GM13977 (cell line): ENCODE data around the gene KRT26.

Experiments used
- DNase-seq: peaks from one replicate; pipeline ENCODE4 v3.0.0; 2012; ENCODE audit warnings: low spot score
- in situ Hi-C: fragments of 300-500 bp; cut with MboI; formaldehyde crosslinking; loops from one replicate; pipeline ENCODE4 v1.12.0; 2022; ENCODE audit warnings: low sequenced_read_pairs, low pct_unique_long_range_greater_than_20kb, mixed read lengths, inconsistent platforms; ENCODE audit not compliant: unreplicated experiment
- TF ChIP-seq, protein P1 (sequence below): IDR thresholded peaks from 2 replicates; pipeline ENCODE4 v1.5.1; 2012; ENCODE audit warnings: mild to moderate bottlenecking, control low read depth; ENCODE audit not compliant: insufficient read depth; ENCODE audit errors: extremely low read depth, missing control alignments

The KRT26 gene

DNA sequence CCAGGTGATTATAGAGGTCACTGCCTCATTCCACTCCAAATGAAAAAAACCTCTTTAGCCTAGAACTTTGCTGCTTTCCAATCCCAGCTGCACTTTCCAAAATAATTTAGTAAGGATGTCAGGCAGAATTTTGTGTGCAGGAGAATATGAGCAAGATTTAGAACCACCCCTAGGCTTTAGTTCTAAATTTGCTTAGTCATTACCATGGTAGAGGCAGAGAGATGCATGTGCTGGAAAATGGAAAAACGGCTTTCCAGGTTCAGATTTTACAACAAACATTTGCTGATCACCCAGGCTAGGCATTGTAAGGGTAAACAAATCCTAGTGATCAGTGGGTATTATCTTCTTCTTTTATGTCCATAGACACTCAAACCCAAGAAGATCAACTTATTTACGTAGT, 6.3 kb downstream of the KRT26 start:
- TF ChIP-seq, protein P1, sequence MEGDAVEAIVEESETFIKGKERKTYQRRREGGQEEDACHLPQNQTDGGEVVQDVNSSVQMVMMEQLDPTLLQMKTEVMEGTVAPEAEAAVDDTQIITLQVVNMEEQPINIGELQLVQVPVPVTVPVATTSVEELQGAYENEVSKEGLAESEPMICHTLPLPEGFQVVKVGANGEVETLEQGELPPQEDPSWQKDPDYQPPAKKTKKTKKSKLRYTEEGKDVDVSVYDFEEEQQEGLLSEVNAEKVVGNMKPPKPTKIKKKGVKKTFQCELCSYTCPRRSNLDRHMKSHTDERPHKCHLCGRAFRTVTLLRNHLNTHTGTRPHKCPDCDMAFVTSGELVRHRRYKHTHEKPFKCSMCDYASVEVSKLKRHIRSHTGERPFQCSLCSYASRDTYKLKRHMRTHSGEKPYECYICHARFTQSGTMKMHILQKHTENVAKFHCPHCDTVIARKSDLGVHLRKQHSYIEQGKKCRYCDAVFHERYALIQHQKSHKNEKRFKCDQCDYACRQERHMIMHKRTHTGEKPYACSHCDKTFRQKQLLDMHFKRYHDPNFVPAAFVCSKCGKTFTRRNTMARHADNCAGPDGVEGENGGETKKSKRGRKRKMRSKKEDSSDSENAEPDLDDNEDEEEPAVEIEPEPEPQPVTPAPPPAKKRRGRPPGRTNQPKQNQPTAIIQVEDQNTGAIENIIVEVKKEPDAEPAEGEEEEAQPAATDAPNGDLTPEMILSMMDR, result no peak
- DNase-seq, result no peak
- in situ Hi-C loops, result no loop called here

DNA sequence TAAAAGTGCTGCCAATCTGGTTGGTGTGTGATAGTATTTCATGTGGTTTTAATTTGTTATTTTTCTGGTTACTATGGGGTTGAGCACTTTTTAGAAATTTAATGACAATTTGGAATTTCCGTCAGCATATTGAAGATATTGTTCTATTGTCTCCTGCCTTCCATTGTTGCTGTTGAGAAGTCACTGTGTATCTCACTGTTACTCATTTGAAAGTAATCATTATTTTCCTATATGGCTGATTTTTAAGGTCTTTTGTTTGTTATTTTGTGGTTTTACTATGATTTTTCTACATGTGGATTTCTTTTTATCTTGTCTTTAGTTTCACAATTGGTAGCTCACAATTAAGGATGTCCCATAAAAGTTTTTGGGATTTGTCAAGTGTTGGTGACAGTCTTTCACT, 8.2 kb downstream of the KRT26 start:
- TF ChIP-seq, protein P1, result no peak
- DNase-seq, result no peak
- in situ Hi-C loops, result no loop called here

DNA sequence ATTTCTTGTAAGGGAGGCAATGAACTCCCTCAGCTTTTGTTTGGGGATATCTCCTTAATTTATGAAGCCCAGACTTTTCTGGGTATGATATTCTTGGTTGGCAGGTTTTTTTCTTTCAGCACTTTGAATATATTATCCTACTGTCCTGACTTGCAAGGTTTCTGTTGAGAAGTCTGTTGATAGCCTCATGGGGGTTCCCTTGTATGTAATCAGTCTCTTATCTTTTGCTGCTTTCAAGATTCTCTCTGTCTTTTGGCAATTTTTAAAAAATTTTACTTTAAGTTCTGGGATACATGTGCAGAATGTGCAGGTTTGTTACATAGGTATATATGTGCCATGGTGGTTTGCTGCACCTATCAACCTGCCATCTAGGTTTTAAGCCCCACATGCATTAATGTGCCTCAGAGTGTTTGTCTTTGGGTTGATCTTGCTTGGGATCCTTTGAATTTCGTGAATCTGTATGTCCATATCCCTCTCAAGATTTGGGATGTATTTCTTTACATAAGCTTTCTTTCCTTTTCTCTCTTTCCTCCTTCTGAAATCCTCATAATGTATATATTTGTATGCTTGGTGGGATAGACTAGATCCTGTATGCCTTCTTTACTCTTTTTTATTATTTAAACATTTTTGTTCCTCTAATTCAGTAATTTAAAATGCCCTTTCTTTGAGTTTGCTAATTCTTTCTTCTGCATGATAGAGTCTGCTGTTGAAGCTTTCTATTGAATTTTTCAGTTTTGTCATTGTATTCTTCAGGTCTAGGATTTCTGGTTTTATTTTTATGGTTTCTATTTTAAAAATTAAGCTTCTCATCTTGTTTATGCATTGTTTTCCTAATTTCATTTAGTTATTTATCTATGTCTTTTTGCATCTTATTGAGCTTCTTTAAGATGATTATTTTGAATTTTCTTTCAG, 11.6 kb downstream of the KRT26 start:
- TF ChIP-seq, protein P1, result no peak
- in situ Hi-C loops, result no loop called here
- no peak for DNase-seq

DNA sequence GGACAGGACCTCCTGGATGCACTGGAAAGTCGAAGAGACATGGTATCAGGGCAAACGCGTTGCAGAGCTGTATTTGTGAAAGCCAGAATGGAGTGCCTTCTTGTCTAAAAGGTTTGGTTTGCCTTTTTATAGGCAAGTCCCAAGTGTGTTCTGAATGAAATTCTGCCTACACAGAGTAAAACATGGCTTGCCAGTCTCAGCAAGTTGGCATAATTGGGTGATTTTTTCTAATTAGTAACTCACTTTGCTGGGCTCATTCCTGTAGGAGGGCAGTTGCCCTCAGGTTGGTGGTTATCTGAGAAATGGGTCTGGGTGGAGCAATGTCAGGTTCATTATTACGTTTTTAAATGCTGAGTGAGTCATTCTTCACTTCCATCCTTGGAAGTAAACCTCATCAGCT, 16.8 kb downstream of the KRT26 start, which contains the start of gene KRT25:
TSS of gene KRT25 (minus strand) at position 101 of the 400 bp plus-strand sequence. CDS start at position 41, 60 bp downstream.
- in situ Hi-C loops, result no loop called here
- TF ChIP-seq, protein P1, result no peak
- no peak for DNase-seq

DNA sequence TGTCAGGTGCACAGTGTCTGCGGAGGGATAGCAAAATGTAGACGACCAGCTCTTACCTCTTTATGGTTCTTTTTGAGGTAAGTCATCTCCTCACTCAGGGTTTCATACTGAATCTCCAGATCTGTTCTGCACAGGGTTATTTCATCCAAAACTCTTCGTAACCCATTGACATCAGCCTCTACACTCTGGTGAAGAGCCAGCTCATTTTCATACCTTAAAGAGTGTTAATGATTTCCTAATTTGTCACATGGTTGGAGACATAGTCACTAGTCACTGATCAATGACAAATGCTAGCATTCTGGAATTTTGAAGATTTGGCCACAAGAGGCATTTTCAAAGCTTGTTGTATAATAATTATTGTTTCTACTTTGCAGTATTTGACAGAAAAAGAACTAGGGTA, 18.2 kb downstream of the KRT26 start:
- in situ Hi-C loops, result no loop called here

DNA sequence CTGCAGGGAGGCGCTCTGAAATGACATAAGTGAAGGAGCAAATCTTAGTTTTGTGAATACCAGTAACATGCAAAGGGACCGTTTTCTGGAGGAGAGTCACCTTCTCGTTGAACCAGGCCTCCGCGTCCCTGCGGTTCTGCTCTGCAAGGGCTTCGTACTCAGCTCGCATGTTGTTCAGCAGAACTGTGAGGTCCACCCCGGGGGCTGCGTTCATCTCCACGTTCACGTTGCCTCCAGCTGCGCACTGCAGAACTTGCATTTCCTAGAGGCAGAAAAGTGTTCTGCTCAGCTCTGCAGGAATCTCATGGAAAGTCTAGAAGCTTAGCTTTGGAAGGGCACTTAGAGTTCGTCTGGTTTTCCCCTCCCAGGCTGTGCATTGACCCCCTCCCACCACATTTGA, 20.9 kb downstream of the KRT26 start:
- in situ Hi-C loops, result no loop called here
- no peak for DNase-seq
- TF ChIP-seq, protein P1, result no peak

More for the DNA sequence above, 18.2 kb downstream of the KRT26 start:
- TF ChIP-seq, protein P1, result no peak
- DNase-seq, result no peak
